ENCODE data around the gene ADGRL2. TPM values are rescaled to one million over a fixed set of nuclear protein-coding genes. Genes with fewer than 3 reads are reported as not detected.

ADGRL2 gene
- total RNA-seq, 1 donor, result 104 TPM

DNA sequence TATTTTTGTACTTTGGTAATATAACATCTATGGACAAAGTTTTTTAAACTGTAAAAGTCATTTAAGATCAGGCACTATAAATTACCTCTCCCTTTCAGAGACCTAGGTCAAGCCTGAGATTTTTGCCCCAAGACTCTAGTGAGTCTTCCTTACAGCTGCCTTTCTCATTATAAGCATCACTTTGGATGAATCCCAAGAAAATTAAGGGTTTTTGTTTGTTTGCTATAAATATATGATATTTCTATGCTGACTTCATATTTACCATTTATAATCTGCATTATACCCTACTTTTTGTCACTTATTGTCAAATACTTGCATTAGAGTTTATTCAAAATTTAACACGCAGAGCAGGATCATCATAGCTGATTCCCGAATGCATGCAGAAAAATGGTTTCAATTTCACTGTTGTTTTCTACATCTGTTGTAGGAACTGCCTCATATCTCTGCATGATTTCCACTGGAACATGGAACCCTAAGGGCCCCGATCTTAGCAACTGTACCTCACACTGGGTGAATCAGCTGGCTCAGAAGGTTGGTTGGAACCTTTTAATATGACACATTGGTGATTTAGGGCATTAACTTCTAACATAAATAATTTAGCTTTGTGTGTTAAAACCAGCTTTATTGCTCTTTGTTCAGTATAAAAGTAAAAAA, 150.0 kb downstream of the ADGRL2 start:
- TF ChIP-seq, protein P1, sequence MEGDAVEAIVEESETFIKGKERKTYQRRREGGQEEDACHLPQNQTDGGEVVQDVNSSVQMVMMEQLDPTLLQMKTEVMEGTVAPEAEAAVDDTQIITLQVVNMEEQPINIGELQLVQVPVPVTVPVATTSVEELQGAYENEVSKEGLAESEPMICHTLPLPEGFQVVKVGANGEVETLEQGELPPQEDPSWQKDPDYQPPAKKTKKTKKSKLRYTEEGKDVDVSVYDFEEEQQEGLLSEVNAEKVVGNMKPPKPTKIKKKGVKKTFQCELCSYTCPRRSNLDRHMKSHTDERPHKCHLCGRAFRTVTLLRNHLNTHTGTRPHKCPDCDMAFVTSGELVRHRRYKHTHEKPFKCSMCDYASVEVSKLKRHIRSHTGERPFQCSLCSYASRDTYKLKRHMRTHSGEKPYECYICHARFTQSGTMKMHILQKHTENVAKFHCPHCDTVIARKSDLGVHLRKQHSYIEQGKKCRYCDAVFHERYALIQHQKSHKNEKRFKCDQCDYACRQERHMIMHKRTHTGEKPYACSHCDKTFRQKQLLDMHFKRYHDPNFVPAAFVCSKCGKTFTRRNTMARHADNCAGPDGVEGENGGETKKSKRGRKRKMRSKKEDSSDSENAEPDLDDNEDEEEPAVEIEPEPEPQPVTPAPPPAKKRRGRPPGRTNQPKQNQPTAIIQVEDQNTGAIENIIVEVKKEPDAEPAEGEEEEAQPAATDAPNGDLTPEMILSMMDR (IDR thresholded peaks at IDR 0.05; ENCODE audit: insufficient read depth, low read length), result no peak
- no peak for DNase-seq (ENCODE audit: low read depth)
- H3K4me3 ChIP-seq (ENCODE audit: low read depth, low read length), result no peak overlapping the region

DNA sequence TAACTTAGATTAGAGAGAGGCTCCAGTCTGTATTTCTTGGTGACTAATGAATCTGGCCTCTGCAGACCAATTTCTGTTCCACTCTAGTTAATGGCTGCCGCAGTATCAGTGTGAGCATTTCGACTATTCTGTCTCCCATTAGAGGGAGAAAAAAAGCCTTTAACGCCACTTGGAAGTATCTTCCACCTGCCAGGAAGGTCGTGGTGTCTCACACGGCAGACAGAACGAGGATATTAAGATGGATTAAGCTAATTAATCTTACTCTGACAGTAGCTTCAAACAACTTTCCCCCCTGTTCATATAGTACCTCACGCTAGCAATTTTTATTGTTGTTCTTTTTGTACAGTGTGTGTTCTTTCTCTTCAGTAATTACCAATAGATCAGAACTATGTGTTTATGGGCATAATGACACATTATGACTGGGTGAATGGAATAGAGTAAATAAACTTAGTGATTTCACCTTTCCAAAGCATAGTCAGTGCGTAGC, 153.8 kb downstream of the ADGRL2 start:
- TF ChIP-seq, protein P1 (IDR thresholded peaks at IDR 0.05; ENCODE audit: insufficient read depth, low read length), result no peak
- DNase-seq (ENCODE audit: low read depth), result no peak
- H3K4me3 ChIP-seq (ENCODE audit: low read depth, low read length), result no peak overlapping the region

DNA sequence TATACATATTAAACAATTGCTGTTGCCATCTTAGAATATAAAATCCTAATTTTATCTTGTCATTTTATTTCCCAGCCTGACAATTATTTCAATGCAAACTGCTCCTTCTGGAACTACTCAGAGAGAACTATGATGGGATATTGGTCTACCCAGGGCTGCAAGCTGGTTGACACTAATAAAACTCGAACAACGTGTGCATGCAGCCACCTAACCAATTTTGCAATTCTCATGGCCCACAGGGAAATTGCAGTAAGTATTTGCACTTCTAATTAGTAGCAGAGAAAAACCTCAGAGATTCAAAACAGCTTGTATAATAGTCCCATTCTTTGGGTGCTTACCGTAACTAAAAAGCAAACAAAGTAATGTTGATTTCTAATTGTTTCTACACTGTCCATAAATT, 167.2 kb downstream of the ADGRL2 start:
- TF ChIP-seq, protein P1 (IDR thresholded peaks at IDR 0.05; ENCODE audit: insufficient read depth, low read length), result no peak
- no peak for DNase-seq (ENCODE audit: low read depth)
- H3K4me3 ChIP-seq (ENCODE audit: low read depth, low read length), result no peak overlapping the region

GRCh38 chr1:81970416-81970815, 169.7 kb downstream of the ADGRL2 start:
- DNase-seq (ENCODE audit: low read depth), result no peak
- no peak overlapping the region for H3K4me3 ChIP-seq (ENCODE audit: low read depth, low read length)
- TF ChIP-seq, protein P1 (IDR thresholded peaks at IDR 0.05; ENCODE audit: insufficient read depth, low read length), result no peak

GRCh38 chr1:81974222-81974841, 173.6 kb downstream of the ADGRL2 start:
- TF ChIP-seq, protein P1 (IDR thresholded peaks at IDR 0.05; ENCODE audit: insufficient read depth, low read length), result no peak

GRCh38 chr1:81974883-81975555, 174.3 kb downstream of the ADGRL2 start:
- TF ChIP-seq, protein P1 (IDR thresholded peaks at IDR 0.05; ENCODE audit: insufficient read depth, low read length), result no peak
- no peak for DNase-seq (ENCODE audit: low read depth)
- H3K4me3 ChIP-seq (ENCODE audit: low read depth, low read length), result no peak overlapping the region

More at GRCh38 chr1:81974222-81974841, 173.6 kb downstream of the ADGRL2 start:
- H3K4me3 ChIP-seq (ENCODE audit: low read depth, low read length), result no peak overlapping the region
- DNase-seq (ENCODE audit: low read depth), result no peak

Measured in fibroblast of the aortic adventitia (primary cell).